ENCODE measurements around the gene ZCCHC2. TPM values are rescaled to one million over a fixed set of nuclear protein-coding genes. Genes with fewer than 3 reads are reported as not detected.

Gene ZCCHC2
- total RNA-seq, 1 donor from 2014 or later, result 5.5 TPM

DNA sequence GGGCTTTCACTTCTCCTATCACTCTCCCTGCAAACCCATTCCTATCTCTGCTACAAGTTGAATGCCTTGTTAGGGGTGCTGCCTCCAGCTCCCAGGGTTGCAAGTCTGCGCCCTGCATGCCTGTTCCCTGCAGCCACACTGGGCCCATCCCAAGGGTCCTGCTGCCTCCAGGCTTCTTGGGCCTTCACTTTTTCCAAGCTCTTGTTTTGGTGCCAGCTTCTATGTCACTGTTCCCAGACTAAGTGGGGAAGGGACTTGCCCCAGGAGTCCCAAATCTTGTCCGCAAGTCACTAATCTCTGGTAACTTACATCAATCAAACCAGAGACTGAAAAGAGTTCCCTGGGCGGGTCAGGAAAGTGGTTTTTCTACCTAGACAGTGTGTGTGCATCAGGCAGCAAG lies 65.4 kb downstream of the ZCCHC2 start:
- TF ChIP-seq EZH2phosphoT487 (IDR thresholded peaks at IDR 0.05), result no peak
- no peak for TF ChIP-seq EZH2 (IDR thresholded peaks at IDR 0.05)
- TF ChIP-seq, protein P1, sequence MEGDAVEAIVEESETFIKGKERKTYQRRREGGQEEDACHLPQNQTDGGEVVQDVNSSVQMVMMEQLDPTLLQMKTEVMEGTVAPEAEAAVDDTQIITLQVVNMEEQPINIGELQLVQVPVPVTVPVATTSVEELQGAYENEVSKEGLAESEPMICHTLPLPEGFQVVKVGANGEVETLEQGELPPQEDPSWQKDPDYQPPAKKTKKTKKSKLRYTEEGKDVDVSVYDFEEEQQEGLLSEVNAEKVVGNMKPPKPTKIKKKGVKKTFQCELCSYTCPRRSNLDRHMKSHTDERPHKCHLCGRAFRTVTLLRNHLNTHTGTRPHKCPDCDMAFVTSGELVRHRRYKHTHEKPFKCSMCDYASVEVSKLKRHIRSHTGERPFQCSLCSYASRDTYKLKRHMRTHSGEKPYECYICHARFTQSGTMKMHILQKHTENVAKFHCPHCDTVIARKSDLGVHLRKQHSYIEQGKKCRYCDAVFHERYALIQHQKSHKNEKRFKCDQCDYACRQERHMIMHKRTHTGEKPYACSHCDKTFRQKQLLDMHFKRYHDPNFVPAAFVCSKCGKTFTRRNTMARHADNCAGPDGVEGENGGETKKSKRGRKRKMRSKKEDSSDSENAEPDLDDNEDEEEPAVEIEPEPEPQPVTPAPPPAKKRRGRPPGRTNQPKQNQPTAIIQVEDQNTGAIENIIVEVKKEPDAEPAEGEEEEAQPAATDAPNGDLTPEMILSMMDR (IDR thresholded peaks at IDR 0.05), result no peak
- H2AFZ ChIP-seq (replicated peaks), result no peak overlapping the region
- peaks cover 4% of the 10 kb centered on the region for H3K36me3 Mint-ChIP-seq
- no peak overlapping the region for H3K4me3 Mint-ChIP-seq
- peaks cover 9% of the 10 kb centered on the region for H3K9me3 Mint-ChIP-seq
- H3K4me1 Mint-ChIP-seq, result peaks cover 24% of the 10 kb centered on the region
- H3K9ac ChIP-seq, result no peak overlapping the region
- DNase-seq (ENCODE audit: low spot score), result no peak
- no peaks in the 10 kb centered on the region for H4K20me1 ChIP-seq (ENCODE audit: low read depth)
- peaks cover 4% of the 10 kb centered on the region for H3K27me3 Mint-ChIP-seq (ENCODE audit: insufficient read depth, low read depth)
- no peak overlapping the region for H3K4me3 ChIP-seq
- H3K79me2 ChIP-seq (ENCODE audit: low read depth), result no peaks in the 10 kb centered on the region
- H3K27ac ChIP-seq, result no peak overlapping the region
- H3F3A ChIP-seq (ENCODE audit: low read depth), result no peaks in the 10 kb centered on the region
- peaks cover 5% of the 10 kb centered on the region for H3K4me1 ChIP-seq
- H3K27ac Mint-ChIP-seq, result no peak overlapping the region
- no peaks in the 10 kb centered on the region for H3K27me3 ChIP-seq
- no peaks in the 10 kb centered on the region for H3K9me3 ChIP-seq (ENCODE audit: low read depth)
- no peak overlapping the region for H3K4me2 ChIP-seq
- H3K36me3 ChIP-seq, result no peaks in the 10 kb centered on the region

DNA sequence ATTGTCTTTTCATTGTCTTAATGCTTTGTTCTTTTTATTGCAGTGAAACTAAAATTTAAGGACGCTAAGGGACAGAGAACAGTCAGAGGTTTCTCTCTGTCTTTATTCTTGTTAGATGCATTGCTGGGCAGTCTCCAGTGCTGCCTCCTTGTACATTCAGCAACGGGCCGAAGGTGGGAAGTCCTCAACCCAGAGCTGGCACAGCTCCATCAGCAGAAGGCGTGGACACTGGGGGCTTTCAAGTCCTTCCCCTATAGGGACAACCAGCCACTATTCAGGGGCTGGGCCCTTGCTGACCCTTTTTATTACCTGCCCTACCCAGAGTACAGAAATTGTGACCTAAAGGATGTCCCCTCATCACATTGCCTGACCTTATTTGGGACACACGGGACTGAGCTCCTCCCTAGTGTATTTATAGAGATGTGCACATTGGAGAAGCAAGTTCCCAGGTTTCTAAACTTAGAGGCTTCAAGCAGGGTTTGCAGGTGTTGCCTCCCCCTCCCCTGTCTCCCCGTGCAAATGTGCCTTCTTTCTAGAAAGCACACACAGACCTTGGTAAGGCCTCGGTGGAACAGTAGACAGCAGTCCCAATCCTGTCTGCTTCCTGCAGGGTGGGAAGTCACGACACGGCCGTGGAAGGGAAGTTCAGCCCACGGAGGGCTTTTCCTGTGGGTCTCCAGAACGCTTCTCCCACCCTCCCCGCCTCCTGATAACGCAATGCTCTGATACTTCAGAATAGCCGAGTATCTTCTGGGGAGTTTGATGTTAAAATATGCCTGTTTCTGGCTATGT lies 68.2 kb downstream of the ZCCHC2 start:
- Histone ChIP-seq H3K9me3 (ENCODE audit: low read depth) (no peaks in the 10 kb centered on the region), H3K9ac (no peak overlapping the region), H2AFZ (replicated peaks) (no peak overlapping the region), H3K27ac (no peak overlapping the region), H3K4me1 (no peaks in the 10 kb centered on the region), H3K79me2 (ENCODE audit: low read depth) (no peaks in the 10 kb centered on the region), H4K20me1 (ENCODE audit: low read depth) (no peaks in the 10 kb centered on the region), H3K4me3 (no peak overlapping the region), H3K36me3 (no peaks in the 10 kb centered on the region), H3K27me3 (peaks cover 14% of the 10 kb centered on the region), H3F3A (ENCODE audit: low read depth) (no peaks in the 10 kb centered on the region), H3K4me2 (no peak overlapping the region)
- Mint-ChIP-seq H3K27ac (no peak overlapping the region), H3K9me3 (peaks cover 12% of the 10 kb centered on the region), H3K4me3 (no peak overlapping the region), H3K27me3 (ENCODE audit: insufficient read depth, low read depth) (peaks cover 10% of the 10 kb centered on the region), H3K4me1 (peaks cover 15% of the 10 kb centered on the region), H3K36me3 (peaks cover 4% of the 10 kb centered on the region)
- TF ChIP-seq EZH2phosphoT487 (IDR thresholded peaks at IDR 0.05) (no peak), EZH2 (IDR thresholded peaks at IDR 0.05) (no peak)
- TF ChIP-seq, protein P1 (IDR thresholded peaks at IDR 0.05), result no peak
- DNase-seq (ENCODE audit: low spot score), result no peak

DNA sequence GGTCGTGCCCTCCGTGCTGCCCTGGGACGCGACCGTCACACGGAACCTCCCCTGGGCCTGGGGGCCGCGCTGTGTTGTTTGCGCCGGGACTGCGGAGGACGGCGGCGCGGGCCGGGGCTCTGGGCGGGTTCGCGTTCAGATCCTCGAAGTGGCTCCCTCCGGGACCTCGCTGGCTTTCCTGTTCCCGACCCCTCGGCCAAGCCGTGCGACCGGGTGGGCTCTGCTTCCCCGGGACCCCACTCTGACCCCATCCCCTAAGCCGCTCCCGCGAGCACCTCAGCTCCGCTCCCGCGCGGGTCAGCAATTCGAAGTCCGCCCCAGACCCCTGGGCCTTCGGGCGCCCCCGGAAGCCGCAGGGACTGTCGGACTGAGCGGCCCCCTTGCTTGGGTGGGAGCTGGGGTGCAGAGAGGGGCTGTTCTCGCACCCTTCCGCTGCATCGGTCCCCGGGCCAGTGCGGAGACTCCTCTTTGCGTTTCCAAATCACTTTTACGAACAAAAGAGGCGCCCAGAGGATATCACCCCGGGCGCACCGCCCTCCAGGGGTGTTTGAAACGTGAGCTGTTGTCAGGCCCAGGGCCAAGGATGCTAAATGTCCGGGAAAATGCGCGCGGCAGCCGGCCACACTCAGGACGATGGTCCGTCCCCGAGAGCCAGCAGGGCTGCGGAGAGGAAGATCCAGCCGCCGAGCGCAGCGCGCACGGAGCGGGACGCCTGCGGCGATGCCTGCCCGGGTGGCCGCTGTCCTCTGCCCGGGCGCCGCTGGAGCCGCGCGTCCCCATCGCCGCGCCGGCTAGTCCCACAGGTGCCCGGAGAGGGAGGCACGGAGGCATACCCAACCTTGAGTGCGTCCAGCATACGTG lies 73.5 kb downstream of the ZCCHC2 start:
- H3K4me1 Mint-ChIP-seq, result peaks cover 3% of the 10 kb centered on the region
- H3K27ac ChIP-seq, result no peak overlapping the region
- H3K27me3 ChIP-seq, result peaks cover 55% of the 10 kb centered on the region
- peaks cover 25% of the 10 kb centered on the region for H3K27me3 Mint-ChIP-seq (ENCODE audit: insufficient read depth, low read depth)
- no peaks in the 10 kb centered on the region for H3F3A ChIP-seq (ENCODE audit: low read depth)
- H3K36me3 ChIP-seq, result no peaks in the 10 kb centered on the region
- H3K36me3 Mint-ChIP-seq, result peaks cover 8% of the 10 kb centered on the region
- peak overlapping the region; percentile 65 for H3K4me3 ChIP-seq
- H3K4me2 ChIP-seq, result peak overlapping the region; percentile 96
- no peaks in the 10 kb centered on the region for H4K20me1 ChIP-seq (ENCODE audit: low read depth)
- peak overlapping the region; percentile 78 for H3K4me3 Mint-ChIP-seq
- TF ChIP-seq EZH2phosphoT487 (IDR thresholded peaks at IDR 0.05) (peak; percentile 89), EZH2 (IDR thresholded peaks at IDR 0.05) (peak; percentile 93)
- TF ChIP-seq, protein P1 (IDR thresholded peaks at IDR 0.05), result no peak
- H3K9me3 ChIP-seq (ENCODE audit: low read depth), result no peaks in the 10 kb centered on the region
- peak overlapping the region; percentile 100 for H2AFZ ChIP-seq (replicated peaks)
- no peak overlapping the region for H3K9ac ChIP-seq
- peak; percentile 55 for DNase-seq (ENCODE audit: low spot score)
- peaks cover 19% of the 10 kb centered on the region for H3K9me3 Mint-ChIP-seq
- H3K4me1 ChIP-seq, result no peaks in the 10 kb centered on the region
- H3K27ac Mint-ChIP-seq, result no peak overlapping the region
- no peaks in the 10 kb centered on the region for H3K79me2 ChIP-seq (ENCODE audit: low read depth)
